WTC11 (cell line): ENCODE measurements around the gene ABR.

Experiments used
- CTCF ChIP-seq: fragments of 200-600 bp; IDR thresholded peaks from 2 replicates; pipeline ENCODE4 v1.8.0; 2022; ENCODE audit warnings: antibody characterized with exemption
- FOXK1 ChIP-seq: sonication (generic); formaldehyde crosslinking; IDR thresholded peaks from 2 replicates; pipeline ENCODE4 v1.8.0; 2022; ENCODE audit warnings: mild to moderate bottlenecking, moderate library complexity, missing genetic modification reagents
- FOXP1 ChIP-seq: sonication (generic); formaldehyde crosslinking; IDR thresholded peaks from 2 replicates; pipeline ENCODE4 v1.8.0; 2022; ENCODE audit warnings: missing genetic modification reagents, mild to moderate bottlenecking, moderate library complexity, borderline replicate concordance
- IRF1 ChIP-seq: sonication (generic); formaldehyde crosslinking; IDR thresholded peaks from 2 replicates; pipeline ENCODE4 v1.8.0; 2023; ENCODE audit warnings: missing genetic modification reagents
- MYBL2 ChIP-seq: sonication (generic); formaldehyde crosslinking; IDR thresholded peaks from 2 replicates; pipeline ENCODE4 v1.8.1; 2023; ENCODE audit warnings: mild to moderate bottlenecking, moderate library complexity, missing genetic modification reagents
- NFYB ChIP-seq: sonication (generic); formaldehyde crosslinking; conservative IDR thresholded peaks from 2 replicates; pipeline ENCODE4 v1.8.0; 2022; ENCODE audit warnings: low read depth, missing genetic modification reagents
- NR3C1 ChIP-seq: sonication (generic); formaldehyde crosslinking; conservative IDR thresholded peaks from 2 replicates; pipeline ENCODE4 v1.8.1; 2023; ENCODE audit warnings: low read depth, mild to moderate bottlenecking, missing genetic modification reagents
- ZNF121 ChIP-seq: sonication (generic); formaldehyde crosslinking; IDR thresholded peaks from 2 replicates; pipeline ENCODE4 v1.8.0; 2023; ENCODE audit warnings: missing genetic modification reagents

GRCh38 chr17:1040216-1040600 is 139.6 kb downstream of the ABR start:
- TF ChIP-seq FOXP1 (CRISPR knock-in tag) (no peak), NFYB (CRISPR knock-in tag) (no peak), ZNF121 (no peak), CTCF (no peak), NR3C1 (CRISPR knock-in tag) (no peak), FOXK1 (CRISPR knock-in tag) (no peak), MYBL2 (CRISPR knock-in tag) (no peak), IRF1 (CRISPR knock-in tag) (no peak)
